Middle frontal gyrus (tissue), 1 donor: Measurements from ENCODE around the gene ZIC5.

Experiments used
- DNase-seq: peaks from one replicate; pipeline ENCODE4 v3.0.0-alpha.2; 2015; ENCODE audit warnings: low spot score; ENCODE audit errors: extremely low spot score

ZIC5 gene

GRCh38 chr13:99976575-99976974 is 5.0 kb upstream of the ZIC5 start:
- no peak for DNase-seq

DNA sequence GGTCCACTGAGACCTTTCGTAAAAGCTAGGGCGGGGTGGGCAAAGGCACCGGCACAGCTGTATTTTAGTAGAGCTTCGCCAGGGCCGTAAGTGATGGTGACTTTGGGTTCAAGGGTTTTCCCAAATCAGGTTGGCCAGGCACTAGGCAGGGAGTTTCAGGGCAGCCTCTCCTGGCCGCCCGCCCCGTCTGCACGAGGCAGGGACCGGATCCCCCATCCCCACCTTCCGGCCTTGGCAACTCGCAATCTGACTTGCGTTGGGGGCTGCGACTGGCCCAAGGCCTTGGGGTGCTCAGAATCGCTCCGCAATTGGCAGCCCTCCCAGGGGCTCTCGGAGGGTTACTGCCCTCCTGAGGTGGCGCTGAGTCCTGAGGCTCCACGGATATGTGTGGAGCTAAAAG is 4.1 kb upstream of the ZIC5 start:
- DNase-seq: no peak

DNA sequence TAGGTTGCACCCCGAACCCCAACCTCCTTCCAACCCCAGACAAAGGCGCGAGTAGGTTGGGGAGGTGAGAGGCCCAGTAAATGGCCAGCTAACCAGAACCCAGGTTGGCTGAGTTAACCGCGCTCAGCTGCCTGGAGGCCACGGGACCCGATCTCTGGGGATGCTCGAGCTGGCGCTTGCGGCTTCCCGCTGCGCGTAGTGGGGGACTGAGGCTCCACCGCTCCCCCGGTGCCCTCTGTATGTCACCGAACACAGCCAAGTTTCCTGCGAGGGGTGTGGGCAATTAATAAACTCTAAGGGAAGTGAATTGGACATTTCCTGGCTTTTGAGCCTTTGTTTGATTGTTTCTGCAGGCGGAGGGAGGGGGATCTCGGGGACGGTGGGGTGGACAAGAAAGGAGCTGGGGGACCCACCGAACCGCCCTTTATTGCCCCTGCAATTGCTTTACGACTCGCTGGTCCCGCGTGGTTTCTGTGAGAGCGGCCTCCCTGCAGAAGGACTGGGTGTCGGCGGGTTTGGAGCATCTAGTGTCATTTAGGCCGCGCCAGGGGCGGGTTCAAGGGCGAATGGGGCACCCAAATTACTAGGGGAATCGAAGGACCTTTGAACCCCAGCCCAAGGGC is 3.5 kb upstream of the ZIC5 start:
- no peak for DNase-seq

DNA sequence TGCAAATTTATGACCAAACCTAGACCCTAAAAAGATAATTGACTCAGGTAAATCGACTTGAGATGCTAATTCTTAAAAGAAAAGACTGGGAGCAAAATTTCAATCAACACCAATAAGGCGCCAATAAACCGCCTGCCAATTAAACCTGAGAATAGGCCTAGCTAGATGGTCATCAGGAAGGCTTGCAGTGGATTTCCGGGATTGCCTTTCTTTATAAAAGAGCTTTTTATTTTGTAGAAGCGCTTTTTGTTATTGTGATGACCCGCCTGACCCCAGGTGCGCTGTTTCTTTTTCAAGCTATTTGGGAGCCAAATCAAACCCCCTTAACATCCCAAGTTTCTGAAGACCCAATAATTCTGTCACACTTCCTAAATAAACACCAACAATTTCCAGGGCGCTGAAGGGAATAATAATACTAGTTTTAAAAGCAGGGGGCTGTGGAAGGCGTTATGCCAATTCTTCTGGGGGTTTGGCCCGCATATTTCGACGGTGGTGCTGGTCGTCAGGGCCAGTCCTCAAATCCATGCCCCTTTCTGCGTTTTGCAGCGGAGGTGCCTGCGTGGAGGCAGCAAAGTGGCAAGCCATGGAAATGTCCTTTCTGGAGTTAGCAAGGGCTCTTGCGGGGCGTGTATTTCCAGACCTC is 2.9 kb upstream of the ZIC5 start:
- DNase-seq: no peak

DNA sequence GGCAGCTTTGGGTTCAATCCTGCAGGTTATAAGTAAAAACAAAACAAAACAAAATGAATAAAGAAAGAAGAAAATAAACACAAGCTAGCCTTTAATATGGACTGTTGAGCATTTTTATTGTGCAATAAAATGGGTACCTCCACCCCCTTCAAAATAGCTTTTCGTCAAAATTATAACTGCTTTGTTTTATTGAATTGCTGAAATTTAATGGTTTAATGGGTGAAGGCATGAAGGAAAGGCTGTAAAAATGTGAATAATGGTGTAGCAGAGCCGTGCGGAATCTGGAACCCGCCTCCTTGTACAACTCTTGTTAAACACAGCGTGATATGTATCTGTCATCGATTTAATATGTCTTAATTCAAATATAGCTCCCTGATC is 2.2 kb upstream of the ZIC5 start:
- no peak for DNase-seq

DNA sequence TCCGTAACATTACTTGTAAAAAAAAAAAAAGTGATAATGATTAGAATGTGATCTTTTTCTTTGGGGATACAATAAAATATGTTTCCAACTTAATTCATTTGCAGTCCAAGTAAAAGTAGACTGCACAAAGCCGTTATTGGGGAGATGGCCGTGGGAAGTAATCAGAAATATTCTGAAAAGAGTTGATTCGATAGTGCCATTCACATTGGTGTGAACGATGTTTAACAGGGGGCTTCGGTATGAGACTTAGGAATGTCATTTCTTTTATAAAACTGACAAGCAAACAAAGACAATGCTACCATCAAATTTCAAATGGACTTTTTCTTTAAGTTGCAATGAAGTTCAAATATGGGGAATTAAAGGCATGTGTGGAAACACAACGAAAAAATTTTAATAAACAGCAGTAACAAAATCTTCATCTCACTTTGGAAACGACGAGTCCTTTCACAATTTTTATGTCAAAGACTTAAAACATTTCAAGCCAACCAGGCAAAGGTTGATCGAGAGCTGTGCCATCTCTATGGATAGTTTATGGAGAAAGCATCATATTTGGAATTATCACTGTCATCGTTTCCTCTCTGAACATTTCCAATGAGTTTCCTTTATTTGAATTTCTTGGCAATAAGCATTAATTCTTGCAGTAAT is 1.7 kb upstream of the ZIC5 start:
- no peak for DNase-seq

GRCh38 chr13:99972190-99972731 is 694 bp upstream of the ZIC5 start:
- no peak for DNase-seq

DNA sequence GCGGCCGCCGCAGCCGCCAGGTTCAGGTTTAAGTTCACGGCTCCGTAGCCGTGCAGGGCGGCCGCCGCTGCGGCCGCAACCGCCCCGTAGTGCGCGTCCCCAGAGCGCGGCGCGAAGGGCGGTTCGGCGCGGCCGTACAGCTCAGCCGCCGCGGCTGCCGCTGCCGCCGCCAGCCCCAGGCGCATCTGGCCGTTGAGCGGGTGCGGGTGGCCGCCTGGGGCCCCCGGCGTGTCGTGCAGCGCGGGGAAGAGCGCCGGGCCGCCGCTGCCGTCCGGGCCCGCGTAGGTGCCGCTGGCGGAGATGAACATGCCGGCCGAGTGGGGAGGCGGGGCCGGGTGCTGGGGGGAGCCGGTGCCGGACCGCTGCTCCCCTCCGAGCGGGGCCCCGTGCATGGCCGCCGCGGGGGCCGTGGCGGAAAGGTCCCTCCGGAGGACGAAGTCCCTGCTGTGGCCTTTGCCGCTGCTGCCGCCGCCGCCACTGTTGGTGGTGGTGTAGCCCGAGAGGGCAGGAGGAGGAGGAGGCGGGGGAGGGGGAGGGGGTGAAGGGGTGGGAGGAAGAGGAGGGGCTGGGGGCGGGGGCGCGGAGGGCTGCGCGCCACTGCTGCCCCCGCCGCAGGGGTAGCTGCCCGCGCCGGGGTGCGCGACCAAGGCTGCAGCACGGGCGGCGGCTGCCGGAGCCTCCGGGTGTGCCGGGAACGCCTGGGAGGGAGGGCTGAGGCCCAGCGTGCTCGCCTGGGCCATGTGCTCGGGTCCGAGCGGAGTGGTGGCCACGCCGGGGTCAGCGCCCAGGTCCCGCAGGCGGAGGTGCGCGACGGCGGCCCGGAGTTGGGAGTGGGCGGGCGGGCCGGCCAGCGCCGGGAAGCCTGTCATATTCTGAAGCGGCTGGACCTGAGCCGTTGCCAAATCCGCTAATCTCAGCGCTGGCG is 654 bp downstream of the ZIC5 start:
- no peak for DNase-seq

- DNase-seq: no peak
Measured at GRCh38 chr13:99969919-99970650, 1.5 kb downstream of the ZIC5 start.

GRCh38 chr13:99969453-99969918 is 2.1 kb downstream of the ZIC5 start:
- DNase-seq: no peak

GRCh38 chr13:99968521-99969452 is 2.8 kb downstream of the ZIC5 start:
- DNase-seq: no peak

DNA sequence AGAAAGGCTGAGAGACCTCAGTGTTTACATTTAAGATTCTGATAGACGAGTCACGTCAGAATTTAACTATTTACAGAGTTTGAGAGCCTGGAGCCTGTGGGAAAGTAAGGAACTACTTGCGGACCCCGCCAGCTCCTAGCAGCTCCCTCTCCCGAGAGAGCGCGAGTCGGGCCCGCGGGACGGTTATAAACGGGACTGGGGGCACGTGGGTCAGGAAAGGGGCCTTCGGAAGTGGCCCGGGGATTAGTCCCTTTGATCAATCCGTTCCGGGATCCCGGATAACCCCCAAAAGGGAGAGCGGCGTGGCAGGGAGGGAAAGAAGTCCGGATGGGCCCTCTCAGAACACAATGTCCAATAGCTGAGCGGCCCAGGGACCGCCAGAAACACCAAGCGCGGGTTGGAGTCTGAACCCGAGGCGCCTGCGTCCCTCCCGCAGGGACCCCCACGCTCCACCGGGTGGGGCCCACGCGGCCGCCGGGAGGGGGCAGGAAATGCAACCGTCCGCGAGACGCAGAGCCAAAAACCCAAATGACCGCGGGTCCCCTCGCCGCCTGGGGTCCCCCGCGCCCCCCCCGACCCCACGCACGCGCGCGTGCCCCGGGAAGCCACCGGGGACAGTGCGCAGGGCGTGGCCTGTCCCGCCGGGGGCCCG is 3.6 kb downstream of the ZIC5 start:
- no peak for DNase-seq

- no peak for DNase-seq
Measured at GRCh38 chr13:99967498-99967868, 4.1 kb downstream of the ZIC5 start.

GRCh38 chr13:99966064-99966805 is 5.3 kb downstream of the ZIC5 start:
- DNase-seq: no peak

DNA sequence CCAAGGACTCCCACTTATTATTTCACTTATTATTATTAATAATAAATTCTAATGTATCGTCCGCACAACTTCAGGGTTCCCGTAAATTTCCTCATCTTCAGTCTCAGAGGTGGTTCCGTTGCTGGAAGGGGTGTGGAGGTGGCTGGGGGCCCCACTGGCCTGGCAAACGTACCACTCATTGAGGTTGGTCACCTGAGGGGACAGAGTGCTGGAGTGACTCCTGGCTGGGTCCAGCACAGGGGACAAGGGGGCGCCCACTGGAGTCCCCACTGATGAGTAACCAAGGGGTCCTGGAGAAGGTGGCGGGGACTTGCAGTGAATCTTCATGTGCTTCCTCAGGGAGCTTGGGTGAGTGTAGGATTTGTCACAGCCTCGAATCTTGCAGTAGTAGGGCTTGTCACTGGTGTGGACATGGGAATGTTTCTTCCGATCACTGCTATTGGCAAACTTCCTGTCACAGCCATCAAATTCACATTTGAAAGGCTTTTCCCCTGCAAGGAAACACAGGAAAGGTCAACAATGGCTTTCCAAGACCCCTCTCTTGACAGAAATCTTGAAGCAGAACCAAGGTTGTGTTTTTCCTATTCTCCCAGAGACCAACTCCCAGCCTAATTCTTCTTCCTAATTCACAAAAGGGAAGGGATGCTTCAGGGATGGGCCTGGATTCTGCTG is 6.1 kb downstream of the ZIC5 start:
- DNase-seq: no peak

DNA sequence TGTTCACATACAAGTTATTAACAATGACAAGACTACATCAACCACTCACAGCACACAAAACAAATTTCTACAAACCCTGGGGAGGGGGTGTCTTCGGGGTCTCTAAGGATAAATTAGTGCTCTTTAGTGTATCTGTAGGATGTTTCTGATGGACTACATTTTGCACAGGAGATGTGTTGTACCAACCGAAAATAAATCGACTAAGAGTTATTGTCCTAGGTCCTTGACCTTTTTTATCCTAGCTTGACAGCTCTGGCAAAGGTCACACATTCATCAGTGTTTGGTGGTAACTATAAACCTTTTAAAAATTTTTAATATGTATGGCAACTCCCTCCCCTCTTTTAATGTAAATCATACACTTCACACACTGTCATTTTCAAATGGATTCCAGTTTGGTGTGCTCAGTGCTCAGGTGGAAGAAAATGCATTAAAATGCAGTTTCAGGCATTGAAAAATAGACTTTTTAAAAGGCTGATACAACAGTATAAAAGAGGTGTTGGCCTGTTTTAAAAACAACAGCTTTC is 7.7 kb downstream of the ZIC5 start:
- no peak for DNase-seq

DNA sequence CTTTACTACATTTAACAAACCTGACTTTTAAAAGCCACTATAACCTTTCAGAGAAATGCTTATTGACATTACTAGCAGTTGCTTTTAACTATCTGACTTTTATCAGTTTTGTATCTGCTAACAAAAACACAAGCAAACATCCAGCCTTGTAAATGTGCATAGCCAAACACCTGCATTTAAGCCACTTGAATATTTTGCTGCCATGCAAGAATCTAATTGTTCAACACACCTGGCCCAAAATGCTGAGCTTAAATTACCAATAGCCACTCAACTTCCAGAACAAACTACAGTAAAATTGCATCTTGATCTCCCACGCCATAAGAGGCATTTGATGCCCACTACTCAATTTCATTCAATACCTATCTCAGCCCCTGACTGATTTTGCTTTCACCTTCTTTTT is 9.3 kb downstream of the ZIC5 start:
- no peak for DNase-seq

- DNase-seq: no peak
Measured at GRCh38 chr13:99961636-99962035, 9.9 kb downstream of the ZIC5 start.
